ENCODE data around the gene ABCB11. TPM values are rescaled to one million over a fixed set of nuclear protein-coding genes. Genes with fewer than 3 reads are reported as not detected.

Gene ABCB11
- total RNA-seq, 1 donor from 2014 or later = 0.18 TPM

GRCh38 chr2:169042856-169043255 is 11.7 kb upstream of the ABCB11 start:
- DNase-seq (ENCODE audit: low spot score) = no peak

- DNase-seq (ENCODE audit: low spot score) = no peak
Observed at GRCh38 chr2:169041594-169041993, 10.5 kb upstream of the ABCB11 start.

- DNase-seq (ENCODE audit: low spot score) = no peak
Observed at GRCh38 chr2:169039702-169040101, 8.6 kb upstream of the ABCB11 start.

- no peak for DNase-seq (ENCODE audit: low spot score)
Observed at GRCh38 chr2:169038338-169038757, 7.2 kb upstream of the ABCB11 start.

- DNase-seq (ENCODE audit: low spot score) = no peak
Observed at GRCh38 chr2:169036736-169037440, 5.8 kb upstream of the ABCB11 start.

GRCh38 chr2:169035887-169036286 is 4.8 kb upstream of the ABCB11 start:
- no peak for DNase-seq (ENCODE audit: low spot score)

GRCh38 chr2:169034984-169035544 is 3.9 kb upstream of the ABCB11 start:
- DNase-seq (ENCODE audit: low spot score) = no peak

GRCh38 chr2:169034256-169034655 is 3.1 kb upstream of the ABCB11 start:
- no peak for DNase-seq (ENCODE audit: low spot score)

GRCh38 chr2:169029341-169029740 is 1.8 kb downstream of the ABCB11 start:
- DNase-seq (ENCODE audit: low spot score) = no peak

DNA sequence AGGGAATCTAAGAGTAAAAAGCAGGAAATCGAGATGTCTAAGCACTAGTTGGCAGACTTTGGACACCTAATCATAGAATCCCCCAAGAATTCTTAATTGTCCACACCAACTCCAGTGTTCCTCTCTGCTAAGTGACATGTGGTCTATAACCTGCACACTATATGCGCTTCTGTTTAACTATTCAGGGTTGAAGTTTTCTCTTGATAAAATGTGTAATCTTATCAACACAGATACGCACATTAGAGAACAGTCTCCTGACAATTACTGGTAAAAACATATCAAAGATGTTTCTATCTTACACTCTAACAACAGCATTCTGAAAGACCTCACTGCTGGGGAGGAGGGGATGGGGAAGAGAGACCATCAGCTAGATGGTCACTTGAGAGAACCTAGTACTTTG is 3.9 kb downstream of the ABCB11 start:
- DNase-seq (ENCODE audit: low spot score) = no peak

DNA sequence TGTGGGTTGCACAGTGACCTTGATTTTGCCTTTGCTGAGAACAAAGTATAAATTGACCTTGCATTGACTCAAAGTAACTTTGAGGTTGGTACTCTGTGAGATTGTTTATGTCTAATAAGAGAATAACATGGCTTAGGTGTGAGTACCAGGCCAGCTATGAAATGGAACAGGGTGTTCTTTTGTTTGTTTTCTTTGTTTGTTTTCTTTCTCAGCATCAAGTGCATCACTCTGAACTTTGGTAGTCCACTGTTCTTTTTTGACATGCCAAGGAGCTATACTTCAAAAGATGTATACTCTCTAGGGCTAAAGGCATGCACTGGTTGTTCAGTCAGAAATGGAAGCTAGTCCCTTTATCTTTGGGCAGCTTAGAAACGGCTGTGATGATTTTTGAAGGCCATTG is 5.1 kb downstream of the ABCB11 start:
- DNase-seq (ENCODE audit: low spot score) = no peak

DNA sequence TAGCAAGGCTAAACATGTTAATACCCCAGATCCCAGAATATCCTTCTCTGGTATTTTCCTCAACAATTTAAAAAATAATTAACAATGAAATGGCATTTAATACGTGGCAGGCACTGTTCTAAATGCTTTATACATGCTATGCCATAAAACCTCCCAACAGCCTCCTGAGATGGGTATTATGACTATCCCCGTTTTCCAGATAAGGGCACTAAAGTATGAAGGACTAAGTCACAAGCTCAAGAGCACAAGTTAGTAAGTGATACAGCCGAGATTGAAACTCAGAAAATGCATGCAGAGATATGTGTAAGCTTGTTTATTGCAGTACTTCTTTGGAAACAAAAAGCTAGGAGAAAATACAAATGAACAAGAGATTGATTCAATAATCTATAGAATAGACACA is 8.0 kb downstream of the ABCB11 start:
- DNase-seq (ENCODE audit: low spot score) = no peak

- DNase-seq (ENCODE audit: low spot score) = no peak
Observed at GRCh38 chr2:169018390-169018789, 12.7 kb downstream of the ABCB11 start.

DNA sequence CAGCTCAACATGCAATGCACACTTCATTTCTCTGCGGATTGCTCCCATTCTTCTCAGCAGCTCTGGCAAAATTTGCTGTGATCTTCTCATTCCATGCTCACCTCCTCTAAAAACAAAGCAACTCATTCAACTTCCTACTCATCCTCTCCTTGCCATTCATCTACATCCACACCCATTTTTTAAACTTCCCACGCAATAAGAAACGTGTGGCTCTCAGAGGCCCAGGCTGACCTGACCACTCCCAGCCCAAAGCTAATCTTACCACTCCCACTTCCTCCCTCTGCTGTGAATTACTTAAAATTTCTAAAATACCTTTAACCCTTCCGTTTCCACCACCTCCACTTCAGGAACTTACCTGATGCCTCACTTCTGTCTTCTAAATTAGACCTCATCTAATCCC is 15.2 kb downstream of the ABCB11 start:
- no peak for DNase-seq (ENCODE audit: low spot score)

- no peak for DNase-seq (ENCODE audit: low spot score)
Observed at GRCh38 chr2:169014780-169015179, 16.3 kb downstream of the ABCB11 start.

DNA sequence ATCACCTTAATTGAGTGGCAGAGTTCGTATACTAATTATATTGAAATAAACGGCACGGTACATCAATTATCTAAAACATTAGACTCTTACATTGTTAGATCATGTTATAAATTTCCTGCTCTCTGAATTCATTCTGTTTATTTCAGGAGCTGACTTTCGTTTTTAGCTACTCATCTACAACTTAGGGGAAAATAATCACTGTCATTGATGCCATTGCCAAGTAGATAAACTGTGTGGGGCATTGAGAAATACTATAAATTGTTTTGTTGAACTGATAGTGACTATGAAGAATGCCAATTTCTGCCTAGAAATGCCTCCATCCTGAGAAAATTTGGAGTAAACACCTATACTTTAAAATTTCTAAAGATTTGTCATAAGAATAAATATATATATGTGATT is 17.5 kb downstream of the ABCB11 start:
- no peak for DNase-seq (ENCODE audit: low spot score)

- no peak for DNase-seq (ENCODE audit: low spot score)
Observed at GRCh38 chr2:169012812-169013627, 18.1 kb downstream of the ABCB11 start.

GRCh38 chr2:169012191-169012792 is 18.8 kb downstream of the ABCB11 start:
- DNase-seq (ENCODE audit: low spot score) = peak; percentile 58

- no peak for DNase-seq (ENCODE audit: low spot score)
Observed at GRCh38 chr2:169011698-169012097, 19.4 kb downstream of the ABCB11 start.

DNA sequence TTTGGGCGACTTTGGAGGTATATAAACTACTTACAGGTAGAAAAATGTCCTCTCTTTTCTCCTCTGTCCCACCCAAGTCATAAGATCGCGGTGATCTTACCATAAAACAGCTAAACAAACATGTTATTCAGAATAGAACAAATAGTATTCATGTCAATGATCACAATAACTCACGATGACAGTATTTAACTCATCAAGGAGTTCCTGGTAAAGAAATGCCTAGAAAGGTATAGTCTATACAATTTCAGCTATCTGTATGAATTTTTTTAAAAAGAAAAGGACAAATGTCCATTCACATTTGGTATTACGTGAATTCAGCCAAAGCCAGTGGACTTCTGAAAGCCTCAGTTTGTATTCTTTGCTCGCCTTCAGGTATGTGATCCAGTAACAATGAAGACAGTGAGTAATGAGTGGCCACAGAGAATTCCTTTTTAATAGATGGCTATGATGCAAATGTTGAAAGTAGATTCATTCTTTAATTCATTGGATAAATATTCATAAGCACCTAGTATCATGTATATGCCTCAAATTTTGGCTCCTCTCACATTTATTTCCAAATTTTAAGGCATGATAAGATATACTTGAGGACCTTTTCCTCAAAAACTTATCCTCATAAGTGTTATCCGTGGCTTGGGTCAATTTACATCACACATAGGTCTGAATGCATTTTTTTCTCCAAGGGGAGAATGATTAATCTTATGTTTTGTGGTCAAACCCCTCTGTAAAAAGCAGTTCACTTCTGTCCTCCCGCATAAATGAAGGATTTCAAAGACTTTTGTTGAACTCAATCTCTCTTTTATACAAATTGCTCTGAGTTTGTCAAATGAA is 20.3 kb downstream of the ABCB11 start:
- no peak for DNase-seq (ENCODE audit: low spot score)

- no peak for DNase-seq (ENCODE audit: low spot score)
Observed at GRCh38 chr2:169009865-169010579, 21.1 kb downstream of the ABCB11 start.
